Islet precursor cell (in vitro differentiated cells): ENCODE data around the gene ST8SIA1.

Source experiments
- DNase-seq: peaks from one replicate; pipeline ENCODE4 v3.0.0-alpha.2; 2018

ST8SIA1 gene

GRCh38 chr12:22325218-22325617 lies 9.3 kb downstream of the ST8SIA1 start:
- no peak for DNase-seq

GRCh38 chr12:22322091-22322490 lies 12.4 kb downstream of the ST8SIA1 start:
- DNase-seq: no peak

GRCh38 chr12:22321638-22322037 lies 12.9 kb downstream of the ST8SIA1 start:
- DNase-seq: peak; percentile 75

- peak; percentile 76 for DNase-seq
Observed at GRCh38 chr12:22321018-22321605, 13.4 kb downstream of the ST8SIA1 start.

GRCh38 chr12:22318108-22318737 lies 16.3 kb downstream of the ST8SIA1 start:
- DNase-seq: peak; percentile 60

GRCh38 chr12:22313963-22314330 lies 20.6 kb downstream of the ST8SIA1 start:
- DNase-seq: no peak

- no peak for DNase-seq
Observed at GRCh38 chr12:22313286-22313962, 21.1 kb downstream of the ST8SIA1 start.

- peak; percentile 66 for DNase-seq
Observed at GRCh38 chr12:22312336-22312735, 22.2 kb downstream of the ST8SIA1 start.

- no peak for DNase-seq
Observed at GRCh38 chr12:22310709-22311108, 23.8 kb downstream of the ST8SIA1 start.

GRCh38 chr12:22310275-22310674 lies 24.2 kb downstream of the ST8SIA1 start:
- DNase-seq: no peak

GRCh38 chr12:22307811-22308210 lies 26.7 kb downstream of the ST8SIA1 start:
- DNase-seq: no peak

GRCh38 chr12:22306311-22306710 lies 28.2 kb downstream of the ST8SIA1 start:
- no peak for DNase-seq

- no peak for DNase-seq
Observed at GRCh38 chr12:22304341-22304740, 30.2 kb downstream of the ST8SIA1 start.

- no peak for DNase-seq
Observed at GRCh38 chr12:22299294-22299912, 35.1 kb downstream of the ST8SIA1 start.

- no peak for DNase-seq
Observed at GRCh38 chr12:22289250-22289649, 45.3 kb downstream of the ST8SIA1 start.

- no peak for DNase-seq
Observed at GRCh38 chr12:22287776-22288621, 46.5 kb downstream of the ST8SIA1 start.

- no peak for DNase-seq
Observed at GRCh38 chr12:22287101-22287500, 47.4 kb downstream of the ST8SIA1 start.

GRCh38 chr12:22286569-22286968 lies 47.9 kb downstream of the ST8SIA1 start:
- DNase-seq: no peak

GRCh38 chr12:22285846-22286245 lies 48.7 kb downstream of the ST8SIA1 start:
- no peak for DNase-seq

- DNase-seq: no peak
Observed at GRCh38 chr12:22284871-22285270, 49.6 kb downstream of the ST8SIA1 start.

GRCh38 chr12:22283508-22283907 lies 51.0 kb downstream of the ST8SIA1 start:
- no peak for DNase-seq

- DNase-seq: no peak
Observed at GRCh38 chr12:22283006-22283506, 51.5 kb downstream of the ST8SIA1 start.

GRCh38 chr12:22282283-22282682 lies 52.2 kb downstream of the ST8SIA1 start:
- no peak for DNase-seq
